HG02973 (cell line): ENCODE results near the gene NWD2.
"Not testable (repeated sequence)": the region's sequence is repeated elsewhere in the genome, so short reads cannot be mapped to it uniquely, and the experiment has no call there.

Source experiments
- ATAC-seq: cut with Tn5 transposase; IDR thresholded peaks from one replicate; pipeline ENCODE4 v1.9.1; 2021; ENCODE audit warnings: moderate library complexity; ENCODE audit not compliant: unreplicated experiment

Gene NWD2

GRCh38 chr4:37490391-37491347 is 246.1 kb downstream of the NWD2 start:
- no peak for ATAC-seq

DNA sequence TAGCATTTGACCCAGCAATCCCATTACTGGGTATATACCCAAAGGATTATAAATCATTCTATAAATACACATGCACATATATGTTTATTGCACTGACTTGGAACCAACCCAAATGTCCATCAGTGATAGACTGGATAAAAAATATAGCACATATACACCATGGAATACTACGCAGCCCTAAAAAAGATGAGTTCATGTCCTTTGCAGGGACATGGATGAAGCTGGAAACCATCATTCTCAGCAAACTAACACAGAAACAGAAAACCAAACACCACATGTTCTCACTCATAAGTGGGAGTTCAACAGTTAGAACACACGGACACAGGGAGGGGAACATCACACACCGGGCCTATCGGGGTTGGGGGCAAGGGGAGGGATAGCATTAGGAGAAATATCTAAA is 250.8 kb downstream of the NWD2 start:
- not testable (repeated sequence) for ATAC-seq
